Peyer's patch (tissue), 4 donors: Measurements from ENCODE around the gene STX1B. TPM values are rescaled to one million over a fixed set of nuclear protein-coding genes. Genes with fewer than 3 reads are reported as not detected.

Source experiments
- DNase-seq, 3 donors: peaks; one replicate each; pipeline ENCODE4 v3.0.0-alpha.2; 2017 to 2019
- H3K27ac ChIP-seq, 4 donors: fragments of 200-600 bp; sonication (generic); one replicate each; pipeline ENCODE4 v1.5.1; 2016 to 2019
- H3K27me3 ChIP-seq, 2 donors: fragments of 200-600 bp; sonication (generic); one replicate each; pipeline ENCODE4 v1.5.1; 2019
- H3K36me3 ChIP-seq, 3 donors: fragments of 200-600 bp; sonication (generic); one replicate each; pipeline ENCODE4 v1.5.1; 2016 to 2019
- H3K4me1 ChIP-seq, 4 donors: fragments of 200-600 bp; sonication (generic); one replicate each; pipeline ENCODE4 v1.5.1; 2016 to 2019
- H3K4me3 ChIP-seq, 4 donors: fragments of 200-600 bp; sonication (generic); 1 replicate in 3 of 4; 2 replicates in 1 of 4; pipeline ENCODE4 v1.5.1; 2016 to 2019; ENCODE audit warnings: mild to moderate bottlenecking in 1 of 4
- H3K9me3 ChIP-seq, 4 donors: fragments of 200-600 bp; sonication (generic); one replicate each; pipeline ENCODE4 v1.5.1; 2016 to 2019; ENCODE audit warnings: mild to moderate bottlenecking in 1 of 4
- CTCF ChIP-seq, 6 experiments: fragments of 450-650 bp in 4 of 6; fragments of 200-600 bp in 2 of 6; sonication (generic) in 1 of 6; IDR thresholded peaks; one replicate each; pipeline ENCODE4 v1.5.1; 2017 to 2019; ENCODE audit warnings: antibody characterized with exemption in 6 of 6, mild to moderate bottlenecking in 3 of 6, moderate library complexity in 1 of 6
- POLR2A ChIP-seq, 2 donors: fragments of 450-650 bp; IDR thresholded peaks; one replicate each; pipeline ENCODE4 v1.5.1; 2017; ENCODE audit warnings: antibody characterized with exemption in 2 of 2, mild to moderate bottlenecking in 2 of 2, moderate library complexity in 2 of 2
- total RNA-seq, 4 donors: library from RNA; depleted of rRNA; stranded (reverse); fragments of >200 nt; gene quantifications; one replicate each; pipeline ENCODE4 v1.1.0, GENCODE V29; 2016

STX1B gene
- total RNA-seq, 4 donors from 2014 or later = 0.18 to 1.3 (median 1.0) TPM; not detected in 1

- Histone ChIP-seq H3K9me3 (no peaks in the 10 kb centered on the region), H3K27ac (peak overlapping the region in 2 of 4 donors; percentile 22 to 43), H3K27me3 (no peaks in the 10 kb centered on the region), H3K36me3 (peaks cover 0 to 29% (median 2%) of the 10 kb centered on the region in 3 donors), H3K4me1 (peaks cover 0 to 13% (median 0%) of the 10 kb centered on the region in 4 donors), H3K4me3 (no peak overlapping the region)
- DNase-seq = no peak
- TF ChIP-seq CTCF (IDR thresholded peaks at IDR 0.05) (no peak), POLR2A (IDR thresholded peaks at IDR 0.05) (no peak)
These were observed 32.9 kb upstream of the STX1B start for GRCh38 chr16:31043352-31043751.

- Histone ChIP-seq H3K9me3 (no peaks in the 10 kb centered on the region), H3K27ac (peak overlapping the region in 1 of 4 donors; percentile 43), H3K4me3 (no peak overlapping the region), H3K36me3 (peaks cover 0 to 34% (median 2%) of the 10 kb centered on the region in 3 donors), H3K4me1 (peaks cover 0 to 13% (median 0%) of the 10 kb centered on the region in 4 donors), H3K27me3 (no peaks in the 10 kb centered on the region)
- TF ChIP-seq POLR2A (IDR thresholded peaks at IDR 0.05) (no peak), CTCF (IDR thresholded peaks at IDR 0.05) (no peak)
- no peak for DNase-seq
These were observed 32.4 kb upstream of the STX1B start for GRCh38 chr16:31042866-31043265.

GRCh38 chr16:31038993-31039392, 28.6 kb upstream of the STX1B start:
- Histone ChIP-seq H3K27ac (no peak overlapping the region), H3K4me3 (no peak overlapping the region), H3K27me3 (no peaks in the 10 kb centered on the region), H3K4me1 (peaks cover 0 to 27% (median 0%) of the 10 kb centered on the region in 4 donors), H3K9me3 (no peaks in the 10 kb centered on the region), H3K36me3 (peaks cover 0 to 47% (median 2%) of the 10 kb centered on the region in 3 donors)
- TF ChIP-seq CTCF (IDR thresholded peaks at IDR 0.05) (no peak), POLR2A (IDR thresholded peaks at IDR 0.05) (no peak)
- no peak for DNase-seq

- peaks cover 0 to 21% (median 0%) of the 10 kb centered on the region in 4 donors for H3K4me1 ChIP-seq
- TF ChIP-seq CTCF (IDR thresholded peaks at IDR 0.05) (no peak), POLR2A (IDR thresholded peaks at IDR 0.05) (no peak)
- H3K27me3 ChIP-seq = no peaks in the 10 kb centered on the region
- no peak overlapping the region for H3K4me3 ChIP-seq
- peaks cover 0 to 47% (median 0%) of the 10 kb centered on the region in 3 donors for H3K36me3 ChIP-seq
- H3K9me3 ChIP-seq = no peaks in the 10 kb centered on the region
- DNase-seq = no peak
- H3K27ac ChIP-seq = no peak overlapping the region
These were observed 26.3 kb upstream of the STX1B start for GRCh38 chr16:31036691-31037090.

- Histone ChIP-seq H3K36me3 (peaks cover 0 to 23% (median 0%) of the 10 kb centered on the region in 3 donors), H3K9me3 (no peaks in the 10 kb centered on the region), H3K4me1 (peaks cover 0 to 21% (median 0%) of the 10 kb centered on the region in 4 donors), H3K27ac (peak overlapping the region; percentile 91 to 98 (median 96)), H3K27me3 (no peaks in the 10 kb centered on the region), H3K4me3 (peak overlapping the region; percentile 69 to 93 (median 92))
- TF ChIP-seq POLR2A (IDR thresholded peaks at IDR 0.05) (peak; percentile 79 to 91), CTCF (IDR thresholded peaks at IDR 0.05) (no peak)
- DNase-seq = peak; percentile 95 to 97 (median 96)
These were observed 23.5 kb upstream of the STX1B start for GRCh38 chr16:31033709-31034492.
